Stimulated activated naive CD4-positive, alpha-beta T cell treated with Interleukin-2 at 50 U/mL for 16 hours (primary cell): ENCODE measurements around the gene TMEM108.

Source experiments
- DNase-seq: peaks from one replicate; lab custom pipeline; 2025; lab: John Stamatoyannopoulos, UW

Gene TMEM108

DNA sequence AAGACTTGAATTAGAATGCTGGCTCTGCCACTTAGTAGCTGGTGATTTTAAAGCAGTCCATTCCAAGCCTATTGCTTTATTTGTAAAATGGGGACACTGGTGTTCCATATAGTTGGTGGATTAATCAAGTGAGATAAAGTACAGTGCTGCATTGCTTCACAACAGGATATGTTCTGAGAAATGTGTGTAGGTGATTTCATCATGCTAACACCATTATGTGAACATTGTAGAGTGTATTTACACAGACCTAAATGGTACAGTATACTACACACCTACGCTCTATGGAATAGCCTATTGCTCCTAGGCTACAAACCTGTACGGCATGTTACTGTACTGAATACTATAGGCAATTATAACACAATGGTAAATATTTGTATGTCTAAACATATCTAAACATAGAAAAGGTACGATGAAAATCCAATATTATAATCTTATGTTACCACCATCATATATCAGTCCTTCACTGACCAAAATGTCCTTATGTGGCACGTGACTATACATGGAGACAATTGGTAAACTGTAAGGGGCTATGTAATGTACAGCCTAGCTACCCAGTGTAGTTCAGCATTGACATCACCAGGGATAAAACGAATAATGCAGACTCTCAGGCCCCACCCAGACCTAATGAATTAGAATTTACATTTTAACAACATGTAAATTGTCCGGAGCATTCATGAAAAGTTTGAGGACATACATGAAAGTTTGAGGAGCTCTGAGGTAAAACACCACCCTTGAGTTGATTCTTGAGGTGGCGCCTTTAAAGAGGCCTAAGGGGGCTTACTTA, 240.3 kb downstream of the TMEM108 start:
- DNase-seq: no peak

DNA sequence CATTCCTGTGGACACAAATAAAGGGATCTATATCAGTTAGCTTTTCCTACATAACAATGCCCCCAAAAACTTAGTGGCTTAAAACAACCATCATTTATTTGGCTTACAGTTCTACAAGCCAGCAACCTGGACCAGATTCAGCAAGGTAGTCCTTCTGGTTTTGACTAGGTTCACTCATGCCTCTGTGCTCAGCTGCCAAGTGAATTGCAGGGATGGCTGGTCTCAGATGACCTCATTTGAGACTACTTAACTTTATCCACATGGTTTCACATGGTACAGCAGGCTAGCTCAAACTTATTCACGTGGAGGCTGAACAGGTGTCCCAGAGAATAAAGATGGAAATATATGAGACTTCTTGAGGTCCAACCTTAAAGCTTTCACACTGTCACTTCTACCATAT, 242.4 kb downstream of the TMEM108 start:
- no peak for DNase-seq

DNA sequence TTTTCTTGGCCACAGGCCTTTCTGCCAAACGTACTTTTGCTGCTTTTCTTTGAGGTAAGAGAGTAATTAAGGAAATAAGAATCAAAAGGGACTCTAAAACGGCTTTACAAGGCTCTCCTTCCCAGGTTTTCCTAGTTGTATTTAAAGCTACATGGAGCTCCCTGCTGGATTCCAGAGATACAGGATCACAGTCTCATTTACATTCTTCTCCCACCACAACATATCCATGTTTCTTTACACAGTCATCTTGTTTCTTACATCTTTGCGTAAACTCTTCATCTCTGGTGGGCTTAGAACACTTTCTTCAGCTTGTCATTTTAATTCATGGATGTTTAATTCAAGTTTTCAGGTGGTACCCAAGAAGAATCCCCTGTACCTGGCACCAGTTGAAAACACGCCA, 244.0 kb downstream of the TMEM108 start:
- no peak for DNase-seq

DNA sequence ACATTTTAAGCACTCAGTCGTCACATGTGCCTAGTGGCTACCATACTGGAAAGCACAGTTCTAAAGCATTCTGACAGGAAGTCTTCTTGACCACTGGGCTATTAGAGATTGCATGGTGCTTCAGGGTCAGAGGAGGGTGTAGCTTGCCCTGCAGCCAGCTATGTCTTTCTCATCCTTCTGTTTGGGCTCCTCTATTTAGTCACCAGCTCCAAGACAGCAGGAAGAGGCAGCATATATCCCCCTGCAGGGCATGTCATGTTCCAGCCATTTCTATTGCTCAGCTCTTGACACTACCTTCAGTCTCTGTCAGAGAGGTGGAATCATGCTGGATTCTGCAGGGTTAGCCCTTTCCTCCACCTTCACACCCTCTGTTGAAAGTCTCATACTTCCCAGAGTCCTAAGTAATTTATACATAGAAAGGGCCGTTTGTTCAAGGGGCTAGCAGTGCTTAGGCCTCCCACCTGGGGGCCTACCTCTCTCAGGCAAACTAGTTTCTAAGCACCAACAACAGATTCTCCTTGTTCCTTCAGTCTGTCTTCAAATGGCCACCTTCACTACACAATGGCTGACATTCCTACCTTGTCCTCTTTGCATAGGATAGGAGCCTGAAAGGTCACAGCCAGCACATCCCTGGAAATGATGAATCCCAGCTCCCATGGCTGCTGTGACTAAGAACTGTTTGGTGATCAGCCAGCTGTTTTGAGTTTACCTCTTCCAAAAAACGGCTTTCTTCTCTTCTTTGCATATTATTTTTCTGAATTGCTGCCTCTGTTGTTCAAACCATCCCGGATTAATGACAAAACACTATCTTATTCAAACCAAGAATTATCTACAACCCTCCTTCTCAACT, 246.0 kb downstream of the TMEM108 start:
- DNase-seq: no peak

DNA sequence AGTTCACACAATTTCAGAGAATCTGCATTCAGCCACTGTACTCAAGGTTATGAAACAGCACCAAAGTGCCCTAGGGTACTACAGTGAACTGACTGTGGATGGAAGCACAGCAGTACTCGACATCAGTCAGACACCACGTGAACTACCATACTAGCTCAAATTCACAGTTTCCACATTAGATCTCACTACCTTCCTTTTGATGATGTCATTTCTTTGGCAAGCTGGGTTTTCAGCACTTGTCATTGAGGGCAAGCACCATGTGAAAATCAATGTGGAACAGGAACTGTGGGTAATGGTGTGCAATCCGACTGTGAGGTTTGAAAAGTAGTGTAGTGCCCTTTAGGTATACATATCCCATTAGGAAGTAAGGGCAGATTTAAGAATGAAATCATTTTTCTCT, 251.1 kb downstream of the TMEM108 start:
- DNase-seq: no peak

DNA sequence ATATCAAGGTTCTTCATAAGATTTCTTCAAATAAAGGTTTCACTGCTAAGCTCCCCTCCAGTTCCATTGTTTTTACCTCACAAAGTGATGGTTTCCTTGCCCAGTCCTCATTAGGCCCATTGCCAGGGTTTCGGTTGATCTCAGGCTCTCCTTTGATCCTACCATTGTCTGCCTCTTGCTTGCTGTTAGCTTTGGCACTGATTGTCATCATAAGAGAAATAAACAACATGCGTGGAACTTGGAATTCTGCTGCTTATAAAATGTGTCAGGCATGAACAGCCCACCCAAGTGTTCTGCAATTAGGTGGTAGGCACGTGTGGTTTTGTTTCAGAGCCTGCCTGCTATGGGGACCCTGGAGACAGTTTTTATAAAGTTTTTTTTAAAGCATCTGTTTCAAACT, 254.1 kb downstream of the TMEM108 start:
- DNase-seq: no peak

DNA sequence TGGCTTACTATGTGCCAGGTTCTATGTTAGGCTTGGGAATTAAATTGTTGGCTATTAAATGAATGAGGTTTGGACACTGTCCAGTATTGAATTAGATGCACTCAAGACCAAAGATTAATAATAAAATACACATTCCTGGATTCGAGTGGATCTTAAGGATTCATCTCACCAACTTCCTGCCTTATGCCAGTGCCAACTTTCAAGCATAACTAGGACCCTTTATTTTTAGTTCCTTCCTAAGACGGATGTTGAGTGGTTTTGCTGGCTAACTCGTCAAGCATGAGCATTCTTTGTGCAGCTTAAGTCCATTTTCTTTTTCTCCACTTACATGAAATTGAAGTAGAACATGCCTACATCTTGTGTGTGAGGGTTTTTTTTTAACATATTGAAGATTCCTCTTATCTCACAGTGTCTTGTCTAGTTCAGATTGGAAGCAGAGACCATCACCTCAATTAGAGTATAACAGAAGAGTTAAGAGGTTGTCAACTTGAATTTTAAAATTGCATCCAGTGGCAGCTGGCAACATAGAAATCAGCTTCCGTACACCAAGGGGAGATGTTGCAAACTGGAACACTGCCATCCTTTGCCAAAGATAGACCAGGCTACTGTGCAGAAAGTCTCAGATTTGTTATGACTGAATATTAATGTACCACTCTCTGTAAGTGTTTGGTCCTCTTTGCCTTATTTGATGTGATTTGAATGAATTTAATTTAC, 255.4 kb downstream of the TMEM108 start:
- DNase-seq: no peak

DNA sequence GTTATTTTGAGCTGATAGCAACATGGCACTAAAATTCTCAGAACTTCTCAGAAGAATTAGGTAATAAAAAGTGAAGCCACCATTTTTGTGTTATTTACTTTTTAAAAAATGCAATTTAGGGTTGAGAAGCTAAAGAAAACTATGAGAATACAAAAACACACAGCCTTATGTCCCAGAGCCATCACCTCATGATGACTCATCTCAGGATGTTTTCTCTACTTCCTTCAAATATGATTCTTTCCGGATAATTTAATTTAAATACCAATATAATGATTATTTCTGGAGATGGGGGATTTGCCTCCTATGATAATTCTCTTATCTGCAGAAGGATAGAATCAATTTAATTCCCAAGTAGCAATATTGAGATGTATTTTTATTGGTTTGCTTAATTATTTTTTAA, 256.1 kb downstream of the TMEM108 start:
- DNase-seq: no peak

DNA sequence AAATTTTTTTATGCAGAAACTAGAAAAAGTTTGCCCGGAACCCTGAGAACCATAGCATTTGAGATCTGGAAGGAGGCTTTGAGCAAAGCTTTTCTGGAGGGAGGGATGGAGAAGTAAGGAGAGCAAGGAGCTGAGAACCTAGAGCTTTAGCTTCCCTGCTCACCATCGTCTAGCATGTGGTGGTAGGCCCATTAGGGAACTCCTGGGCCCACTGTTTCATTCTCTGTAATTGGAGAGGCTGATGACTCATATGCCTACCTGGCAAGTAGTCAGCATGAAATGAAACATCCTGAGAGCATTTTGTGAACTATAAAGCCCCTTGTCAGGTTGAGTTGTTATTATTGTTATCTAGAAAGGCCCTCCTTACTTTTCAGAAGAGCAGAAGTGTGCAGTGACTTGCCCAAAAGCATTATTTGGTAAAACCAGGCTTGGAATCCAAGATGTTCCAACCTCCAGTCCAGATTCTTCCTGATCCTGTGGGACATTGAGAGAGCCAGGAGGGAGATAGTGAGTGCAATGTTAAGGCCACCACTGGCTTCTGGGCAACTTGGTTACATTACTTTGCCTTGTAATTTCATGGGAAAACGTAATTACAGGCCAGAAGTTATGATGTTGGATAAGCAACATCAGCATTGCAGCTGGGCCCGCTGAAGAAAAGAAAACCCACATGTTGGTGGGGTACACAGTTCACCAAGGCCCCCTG, 257.2 kb downstream of the TMEM108 start:
- DNase-seq: no peak

DNA sequence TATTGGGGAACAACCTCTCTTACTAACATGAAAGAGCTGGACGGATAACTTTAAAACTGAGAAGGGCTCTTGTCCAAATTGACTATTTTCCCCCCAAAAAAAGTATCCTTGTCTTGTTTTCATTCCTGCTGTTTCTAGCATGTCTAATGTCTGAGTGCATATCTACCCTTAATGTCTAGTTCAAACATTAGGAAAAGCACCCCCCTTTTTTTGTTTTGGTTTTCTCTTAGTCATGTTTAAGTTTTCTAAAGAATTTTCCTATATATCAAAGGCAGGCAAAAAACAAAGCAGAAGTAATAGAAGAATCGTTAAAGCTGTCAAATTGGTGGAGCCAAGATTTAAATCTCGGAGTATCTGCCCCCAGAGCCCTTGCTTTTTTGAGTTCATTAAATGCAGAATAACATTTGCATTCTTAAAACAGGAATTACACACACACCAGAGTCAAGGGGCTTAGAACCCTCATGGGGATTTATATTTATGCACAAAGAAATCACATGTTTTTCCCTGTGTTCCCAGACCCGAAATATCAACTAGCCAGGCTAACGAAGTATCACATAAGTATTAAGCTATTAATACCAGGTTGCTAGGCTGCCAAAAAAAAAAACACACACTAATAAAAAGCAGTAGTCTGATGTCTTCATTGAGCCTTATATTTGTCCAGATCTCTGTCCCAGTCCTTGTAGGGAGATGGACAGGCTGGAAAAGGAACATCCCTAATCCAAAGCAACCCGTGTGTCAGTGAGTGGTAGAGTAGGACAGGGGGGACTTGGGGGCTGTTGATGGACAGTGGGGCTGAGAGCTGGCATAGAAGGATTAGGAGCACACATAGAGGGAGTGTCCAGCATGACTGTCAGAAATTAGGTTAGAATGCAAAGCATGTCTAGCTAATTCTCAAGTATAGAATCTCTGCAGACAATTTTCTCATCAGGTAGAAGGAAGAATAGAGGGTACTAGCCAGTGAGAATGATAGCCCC, 258.0 kb downstream of the TMEM108 start:
- no peak for DNase-seq

DNA sequence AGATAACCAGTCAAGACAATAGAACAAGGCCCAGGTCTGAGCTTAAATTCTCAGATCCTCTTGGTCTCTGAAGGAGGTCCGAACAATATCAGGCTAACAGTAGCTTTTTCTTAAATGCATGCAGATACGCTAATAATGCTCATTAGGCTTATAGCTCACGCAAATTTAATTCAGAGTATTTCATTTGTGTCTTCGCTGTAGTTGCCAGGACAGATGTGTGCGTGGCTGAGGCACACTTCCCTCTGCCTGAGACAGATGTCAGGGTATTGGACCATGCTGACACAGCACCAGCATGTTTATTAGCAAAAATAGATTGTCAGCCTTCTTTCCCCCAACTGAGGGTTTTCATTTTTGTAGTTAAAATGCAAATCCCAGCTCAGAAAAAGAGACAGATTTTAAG, 258.8 kb downstream of the TMEM108 start:
- no peak for DNase-seq

DNA sequence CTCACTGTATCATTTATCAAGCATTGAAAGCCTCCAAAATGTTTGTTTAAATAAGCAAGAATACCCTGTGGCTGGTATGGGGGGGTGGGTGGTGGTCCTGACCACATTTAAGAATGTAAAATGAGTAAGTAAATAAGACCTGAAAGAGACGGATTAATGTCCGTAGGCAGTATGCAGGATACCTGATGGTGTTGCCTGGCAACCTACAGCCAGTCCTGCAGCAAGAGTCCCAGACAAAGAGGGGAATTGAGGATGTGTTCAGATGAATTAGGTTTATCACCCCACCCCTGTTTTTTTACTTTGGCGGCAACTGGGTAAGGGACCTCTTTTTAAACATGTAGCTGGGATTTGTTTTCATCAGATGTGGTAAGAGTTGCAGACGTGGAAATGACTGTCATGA, 261.9 kb downstream of the TMEM108 start:
- DNase-seq: no peak

DNA sequence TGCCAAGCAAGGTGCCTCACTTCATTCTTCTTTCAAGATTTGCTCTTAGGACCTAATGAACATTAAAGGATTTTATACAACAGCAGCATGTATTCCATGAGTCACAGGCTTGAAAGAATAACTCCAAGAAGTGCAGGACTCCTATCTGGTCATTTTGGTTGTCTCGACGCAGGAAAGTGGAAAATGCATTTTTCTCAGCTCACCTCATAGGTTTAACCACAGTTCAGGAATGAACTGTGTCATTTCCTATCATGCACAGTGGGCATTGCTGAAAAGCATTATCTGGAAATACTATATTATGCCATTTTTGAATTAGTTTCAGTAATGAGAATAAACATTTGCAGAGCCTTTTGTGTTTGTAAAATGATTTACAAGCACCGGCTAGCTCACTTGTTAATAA, 263.0 kb downstream of the TMEM108 start:
- no peak for DNase-seq

DNA sequence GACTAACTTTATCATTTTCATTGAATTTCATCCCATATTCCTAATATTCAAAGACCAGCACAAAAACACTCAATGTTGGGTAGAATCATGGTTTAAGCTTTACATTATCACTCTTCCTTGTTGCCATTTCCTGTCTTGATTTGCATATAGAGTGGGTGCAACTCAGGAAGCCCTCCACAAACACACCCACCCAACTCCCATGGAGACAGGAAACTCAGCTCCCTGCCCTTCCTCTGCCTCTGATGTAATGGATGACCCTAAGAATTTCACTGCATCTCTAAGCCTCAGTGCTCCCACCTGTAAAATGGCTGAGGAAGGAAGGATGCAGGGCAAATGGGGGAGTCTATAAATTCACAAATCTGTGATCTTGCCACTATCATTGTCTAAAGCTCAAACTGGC, 263.5 kb downstream of the TMEM108 start:
- no peak for DNase-seq

DNA sequence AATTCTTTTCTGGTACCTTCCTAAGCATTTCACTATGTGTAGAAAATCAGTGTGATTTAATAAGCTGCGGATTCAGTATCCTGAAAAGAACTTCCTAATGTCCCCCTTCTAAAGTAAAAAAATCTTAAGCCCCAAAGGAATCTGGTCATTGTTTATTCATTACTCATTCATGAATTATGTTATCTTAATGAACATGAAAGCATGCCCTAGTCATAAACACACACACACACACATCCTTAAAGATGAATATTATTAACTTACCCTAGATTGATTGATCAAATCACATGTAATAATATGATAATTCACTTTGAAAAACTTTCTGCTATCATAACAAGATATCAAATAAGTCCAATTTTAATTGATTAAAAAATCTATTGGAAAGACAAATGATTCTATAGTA, 265.2 kb downstream of the TMEM108 start:
- no peak for DNase-seq

DNA sequence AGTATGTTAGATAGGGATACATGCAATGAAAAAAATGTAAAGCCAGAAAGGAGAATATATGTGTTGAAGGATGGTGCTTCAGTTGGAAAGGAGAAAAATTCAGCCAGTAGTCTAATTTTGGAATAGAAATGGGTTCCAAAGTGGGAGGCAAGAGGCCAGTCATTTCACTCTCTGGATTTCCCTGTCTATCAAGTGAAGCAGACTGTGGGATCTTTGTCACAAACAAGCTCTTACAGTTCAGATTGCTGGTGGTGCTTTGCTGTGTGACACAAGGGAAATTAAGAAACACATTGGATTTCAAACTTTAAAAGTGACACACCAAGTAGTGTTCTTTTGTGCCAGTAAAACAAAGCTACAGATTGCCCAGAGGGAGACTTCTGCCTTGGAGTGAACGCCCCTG, 279.7 kb downstream of the TMEM108 start:
- no peak for DNase-seq

DNA sequence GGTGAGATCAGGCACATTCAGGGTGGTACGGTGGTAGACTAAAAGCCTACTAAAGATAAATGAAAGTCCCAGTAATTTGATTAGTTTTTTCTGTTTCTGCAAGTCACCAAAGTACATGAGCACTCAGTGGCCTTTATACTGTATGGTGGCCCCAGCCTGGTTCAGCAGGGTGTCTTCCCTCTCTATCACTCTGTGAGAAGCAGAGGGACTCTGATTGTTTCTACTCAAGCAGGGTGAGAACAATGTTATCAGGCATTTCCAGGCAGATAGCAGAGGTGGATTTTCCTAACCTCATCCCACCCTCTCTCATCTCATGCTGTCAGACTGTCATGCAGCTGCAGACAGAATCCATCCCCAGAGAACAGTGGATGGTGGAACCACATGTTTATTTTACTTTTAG, 290.2 kb downstream of the TMEM108 start:
- DNase-seq: no peak

DNA sequence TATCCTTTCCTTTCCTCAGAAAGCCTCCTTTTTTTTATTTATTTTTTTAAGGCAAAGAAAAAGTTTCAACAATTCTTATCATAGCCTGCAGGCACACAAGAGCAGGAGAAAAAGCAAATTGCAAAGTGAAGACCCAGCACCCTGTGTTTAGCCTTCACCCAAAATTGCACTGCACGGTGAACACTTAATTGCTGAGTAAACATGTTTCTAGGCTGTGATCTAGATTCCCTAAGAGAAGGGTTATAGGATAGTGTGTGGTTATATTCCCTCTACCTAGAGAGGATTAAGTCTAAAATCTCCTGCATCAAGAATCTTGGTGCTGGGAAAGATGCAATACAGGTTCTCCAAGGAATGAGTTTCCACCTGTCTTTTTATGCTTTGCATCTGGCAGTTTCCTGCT, 291.4 kb downstream of the TMEM108 start:
- DNase-seq: no peak

DNA sequence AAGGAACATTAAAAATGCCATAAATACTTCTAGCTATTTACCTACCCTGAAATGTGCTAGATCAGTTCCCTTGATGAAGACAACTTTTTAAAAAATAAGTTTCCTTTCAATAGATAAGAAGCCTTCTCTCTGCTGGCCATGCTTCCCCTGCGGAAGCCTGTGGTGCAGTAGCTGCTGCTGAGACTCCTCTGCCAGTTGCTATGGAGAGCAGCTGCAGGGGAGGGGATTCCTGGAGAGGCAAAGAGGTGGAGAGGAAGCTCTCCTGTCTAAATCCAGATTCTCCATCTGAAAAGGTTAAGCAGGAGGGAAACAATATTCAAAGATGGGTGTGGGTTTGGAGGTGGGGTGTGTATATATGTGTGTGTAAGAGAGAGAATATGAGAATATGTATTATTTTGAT, 291.9 kb downstream of the TMEM108 start:
- DNase-seq: no peak

DNA sequence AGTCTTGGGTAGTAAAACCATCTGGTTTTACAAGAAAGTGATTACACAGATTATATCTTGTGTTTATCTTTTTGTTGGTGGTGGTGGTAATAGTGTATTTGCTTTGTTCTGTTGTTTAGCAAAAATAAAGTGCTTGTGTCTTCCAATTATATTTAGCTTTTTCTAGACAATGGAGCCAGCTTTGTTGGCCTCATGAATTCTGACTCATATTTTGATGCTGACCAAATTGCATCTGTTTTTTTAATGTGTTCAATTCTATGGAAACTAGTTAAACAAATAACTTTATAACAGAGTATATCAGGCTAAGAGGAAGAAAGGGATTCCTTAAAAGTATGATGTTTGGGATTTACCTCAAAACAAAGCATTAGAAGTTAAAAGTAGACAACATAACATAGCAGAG, 292.3 kb downstream of the TMEM108 start:
- no peak for DNase-seq

DNA sequence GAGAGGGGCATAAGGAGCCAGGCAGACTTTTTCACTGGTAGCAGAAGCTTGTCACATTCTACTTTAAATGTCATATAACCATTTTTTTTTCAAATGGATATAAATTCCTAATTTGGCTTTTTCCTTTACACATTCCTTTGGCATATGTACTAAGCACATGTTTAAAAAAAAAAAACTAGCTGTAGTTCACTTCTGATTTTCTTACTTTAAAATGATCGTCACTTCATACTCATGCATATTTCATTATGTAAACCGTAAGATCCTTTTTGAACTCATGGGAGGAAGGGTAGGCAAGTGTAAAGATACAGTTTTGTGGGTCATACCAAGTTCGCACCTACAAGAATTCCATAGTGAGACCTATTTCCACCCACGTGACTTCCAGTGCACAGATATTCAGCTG, 316.5 kb downstream of the TMEM108 start:
- DNase-seq: no peak
